Measurements from ENCODE around the gene NAGPA.

The NAGPA gene

DNA sequence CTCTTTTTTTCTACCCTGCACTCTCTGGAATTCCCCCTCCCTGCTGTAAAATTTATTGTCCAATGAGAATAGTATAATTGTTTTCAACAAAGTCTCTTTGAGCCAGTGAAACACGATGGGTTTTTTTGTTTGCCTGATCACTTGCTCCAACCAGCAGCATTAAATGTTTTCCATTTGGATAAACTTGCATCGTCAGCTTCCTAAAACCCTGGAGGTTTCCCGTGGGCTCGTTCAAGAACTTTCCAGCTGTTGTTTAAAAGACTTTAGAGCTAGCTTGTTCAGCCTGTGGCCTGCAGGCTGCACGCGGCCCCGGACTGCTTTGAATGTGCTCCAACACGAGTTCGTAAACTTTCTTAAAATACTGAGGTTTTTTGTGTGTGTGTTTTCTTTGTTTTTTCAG is 14.9 kb downstream of the NAGPA start:
- Histone ChIP-seq H3K27ac (no peak overlapping the region), H3K4me3 (no peak overlapping the region)
- TF ChIP-seq, protein P1, sequence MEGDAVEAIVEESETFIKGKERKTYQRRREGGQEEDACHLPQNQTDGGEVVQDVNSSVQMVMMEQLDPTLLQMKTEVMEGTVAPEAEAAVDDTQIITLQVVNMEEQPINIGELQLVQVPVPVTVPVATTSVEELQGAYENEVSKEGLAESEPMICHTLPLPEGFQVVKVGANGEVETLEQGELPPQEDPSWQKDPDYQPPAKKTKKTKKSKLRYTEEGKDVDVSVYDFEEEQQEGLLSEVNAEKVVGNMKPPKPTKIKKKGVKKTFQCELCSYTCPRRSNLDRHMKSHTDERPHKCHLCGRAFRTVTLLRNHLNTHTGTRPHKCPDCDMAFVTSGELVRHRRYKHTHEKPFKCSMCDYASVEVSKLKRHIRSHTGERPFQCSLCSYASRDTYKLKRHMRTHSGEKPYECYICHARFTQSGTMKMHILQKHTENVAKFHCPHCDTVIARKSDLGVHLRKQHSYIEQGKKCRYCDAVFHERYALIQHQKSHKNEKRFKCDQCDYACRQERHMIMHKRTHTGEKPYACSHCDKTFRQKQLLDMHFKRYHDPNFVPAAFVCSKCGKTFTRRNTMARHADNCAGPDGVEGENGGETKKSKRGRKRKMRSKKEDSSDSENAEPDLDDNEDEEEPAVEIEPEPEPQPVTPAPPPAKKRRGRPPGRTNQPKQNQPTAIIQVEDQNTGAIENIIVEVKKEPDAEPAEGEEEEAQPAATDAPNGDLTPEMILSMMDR (IDR thresholded peaks at IDR 0.05), result no peak
- DNase-seq (ENCODE audit: low spot score), result no peak

- no peak overlapping the region for H3K4me3 ChIP-seq
- TF ChIP-seq, protein P1 (IDR thresholded peaks at IDR 0.05), result no peak
- H3K27ac ChIP-seq, result no peak overlapping the region
- DNase-seq (ENCODE audit: low spot score), result no peak
Observed at GRCh38 chr16:5017678-5017969, 16.1 kb downstream of the NAGPA start.

DNA sequence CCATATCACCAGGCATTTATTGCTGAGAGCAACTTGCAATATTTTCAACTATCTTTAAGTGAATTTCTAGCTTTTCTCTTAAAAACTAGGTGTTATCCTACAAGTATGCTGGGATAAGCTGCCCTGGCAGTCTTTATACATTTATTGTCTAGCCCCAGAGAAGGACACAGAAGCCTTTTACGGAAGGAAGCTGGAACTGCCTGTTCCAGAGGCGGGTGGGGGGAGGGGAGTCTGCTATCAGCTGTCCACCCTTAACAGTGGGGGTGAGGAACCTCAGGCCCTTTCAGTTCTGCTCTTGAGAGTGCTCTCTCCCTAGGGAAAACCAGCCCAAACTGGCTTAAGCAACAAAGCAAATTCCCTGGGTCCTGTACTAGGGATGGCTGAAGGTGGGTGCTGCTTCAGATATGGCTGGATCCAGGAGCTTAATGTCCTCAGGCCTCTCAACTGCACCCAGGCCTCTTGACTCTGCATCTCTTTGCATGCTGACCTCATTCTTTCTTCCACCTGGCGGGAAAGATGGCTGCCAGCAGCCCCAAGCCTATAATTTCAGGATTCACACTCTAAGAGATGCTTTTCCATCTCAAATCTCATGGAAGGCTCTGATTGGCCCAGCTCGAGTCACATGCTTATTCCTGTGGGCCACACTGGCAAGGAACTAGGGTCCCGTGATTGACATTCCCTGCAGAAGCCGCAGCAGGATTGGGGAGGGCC is 16.6 kb downstream of the NAGPA start:
- TF ChIP-seq, protein P1 (IDR thresholded peaks at IDR 0.05), result no peak
- DNase-seq (ENCODE audit: low spot score), result no peak
- Histone ChIP-seq H3K4me3 (no peak overlapping the region), H3K27ac (no peak overlapping the region)

DNA sequence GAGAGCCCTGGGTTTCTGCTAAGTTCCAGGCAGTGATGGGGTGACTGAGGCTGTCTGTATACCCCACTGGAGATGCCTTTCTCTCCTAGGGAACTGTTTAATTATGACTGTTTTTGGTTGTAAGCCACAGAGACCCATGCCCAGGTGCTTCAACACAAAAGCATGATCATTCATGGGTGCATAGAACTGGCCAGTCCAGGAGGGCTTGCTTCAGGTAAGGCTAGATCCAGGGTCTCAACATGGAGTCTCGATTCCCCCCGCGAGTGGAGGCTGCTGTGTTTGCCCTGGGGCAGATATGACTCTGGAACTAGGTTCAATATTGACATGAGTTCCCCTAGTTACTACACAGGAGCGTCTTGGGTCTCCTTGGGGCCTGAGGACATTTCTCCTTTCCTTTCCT is 17.8 kb downstream of the NAGPA start:
- DNase-seq (ENCODE audit: low spot score), result no peak
- TF ChIP-seq, protein P1 (IDR thresholded peaks at IDR 0.05), result no peak
- H3K27ac ChIP-seq, result no peak overlapping the region

DNA sequence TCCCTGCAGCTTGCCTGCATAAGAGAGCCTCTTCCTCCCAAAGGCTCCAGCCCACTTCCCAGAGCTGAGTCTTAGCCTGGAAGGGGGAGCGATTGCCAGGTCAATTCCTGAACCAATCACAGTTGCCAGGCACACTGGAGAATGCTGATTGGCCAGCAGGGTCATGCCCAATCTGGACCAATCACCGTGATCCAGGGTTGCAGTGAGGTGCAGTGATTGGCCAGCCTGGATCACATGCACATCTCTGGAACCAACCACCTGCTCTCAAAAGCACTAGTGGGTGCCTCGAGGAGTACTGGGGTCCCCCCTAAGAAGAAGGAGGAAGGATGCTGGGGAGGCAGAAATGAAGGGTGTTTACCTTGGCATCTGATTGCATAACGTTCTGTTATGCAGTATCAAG is 18.4 kb downstream of the NAGPA start:
- TF ChIP-seq, protein P1 (IDR thresholded peaks at IDR 0.05), result no peak
- no peak overlapping the region for H3K27ac ChIP-seq
- H3K4me3 ChIP-seq, result no peak overlapping the region
- DNase-seq (ENCODE audit: low spot score), result no peak

More for the DNA sequence above, 17.8 kb downstream of the NAGPA start:
- H3K4me3 ChIP-seq, result no peak overlapping the region

- Histone ChIP-seq H3K27ac (no peak overlapping the region), H3K4me3 (no peak overlapping the region)
- DNase-seq (ENCODE audit: low spot score), result no peak
- TF ChIP-seq, protein P1 (IDR thresholded peaks at IDR 0.05), result no peak
Observed at GRCh38 chr16:5012887-5013286, 20.8 kb downstream of the NAGPA start.

GRCh38 chr16:5011637-5012036 is 22.1 kb downstream of the NAGPA start:
- H3K4me3 ChIP-seq, result no peak overlapping the region
- no peak for DNase-seq (ENCODE audit: low spot score)
- TF ChIP-seq, protein P1 (IDR thresholded peaks at IDR 0.05), result no peak
- no peak overlapping the region for H3K27ac ChIP-seq

Measured in coronary artery (tissue), 2 donors.